ENCODE measurements around the gene PTPRQ.
"Not testable (repeated sequence)": the region's sequence is repeated elsewhere in the genome, so short reads cannot be mapped to it uniquely, and the experiment has no call there.

The PTPRQ gene

DNA sequence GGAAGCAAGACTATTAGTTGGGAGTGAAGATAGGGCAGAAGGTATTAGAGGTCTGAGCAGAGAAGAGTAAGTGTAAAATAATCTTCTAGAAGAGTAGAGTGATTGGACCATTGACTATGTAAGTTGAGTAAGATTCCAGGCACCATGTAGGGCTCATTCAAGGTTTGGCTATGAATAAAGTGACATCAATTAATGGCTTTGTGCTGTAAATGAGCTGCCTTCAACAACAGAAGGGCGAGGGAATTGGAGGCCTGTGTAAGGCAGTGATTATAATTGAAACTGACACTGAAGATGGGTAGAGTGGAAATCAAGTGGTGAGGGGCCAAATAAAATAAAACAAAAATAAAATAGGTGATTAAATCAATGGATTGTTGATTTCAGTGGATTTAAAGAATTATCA lies 26.4 kb downstream of the PTPRQ start:
- DNase-seq = no peak

- no peak for DNase-seq
These were observed 28.2 kb downstream of the PTPRQ start for GRCh38 chr12:80472236-80472635.

GRCh38 chr12:80472911-80473500 lies 29.0 kb downstream of the PTPRQ start:
- DNase-seq = peak; percentile 18

DNA sequence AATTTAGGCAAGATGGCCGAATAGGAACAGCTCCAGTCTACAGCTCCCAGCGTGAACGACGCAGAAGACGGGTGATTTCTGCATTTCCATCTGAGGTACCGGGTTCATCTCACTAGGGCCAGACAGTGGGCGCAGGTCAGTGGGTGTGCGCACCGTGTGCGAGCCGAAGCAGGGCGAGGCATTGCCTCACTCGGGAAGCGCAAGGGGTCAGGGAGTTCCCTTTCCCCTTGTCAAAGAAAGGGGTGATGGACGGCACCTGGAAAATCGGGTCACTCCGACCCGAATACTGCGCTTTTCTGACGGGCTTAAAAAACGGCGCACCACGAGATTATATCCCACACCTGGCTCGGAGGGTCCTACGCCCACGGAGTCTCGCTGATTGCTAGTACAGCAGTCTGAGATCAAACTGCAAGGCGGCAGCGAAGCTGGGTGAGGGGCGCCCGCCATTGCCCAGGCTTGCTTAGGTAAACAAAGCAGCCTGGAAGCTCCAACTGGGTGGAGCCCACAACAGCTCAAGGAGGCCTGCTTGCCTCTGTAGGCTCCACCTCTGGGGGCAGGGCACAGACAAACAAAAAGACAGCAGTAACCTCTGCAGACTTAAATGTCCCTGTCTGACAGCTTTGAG lies 33.6 kb downstream of the PTPRQ start:
- DNase-seq = not testable (repeated sequence)

DNA sequence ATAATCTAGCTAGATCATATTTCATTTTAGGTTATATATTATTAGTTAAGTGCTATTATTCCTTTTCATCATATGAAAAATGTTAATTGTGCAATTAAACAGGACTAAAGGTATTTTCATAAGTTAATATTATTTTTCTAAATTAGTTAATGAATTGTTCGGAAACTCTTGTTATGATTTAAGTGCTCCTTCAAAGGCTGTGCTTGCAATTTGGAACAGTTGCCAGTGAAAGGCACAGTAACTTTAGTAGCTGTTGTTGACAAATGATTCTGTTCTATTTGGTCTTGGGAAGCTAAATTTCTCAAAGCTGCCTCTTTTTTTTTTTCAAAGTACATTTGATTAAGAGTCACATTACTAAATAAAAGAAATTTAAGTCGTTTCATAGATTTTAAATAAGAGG lies 40.7 kb downstream of the PTPRQ start:
- no peak for DNase-seq

GRCh38 chr12:80485222-80485987 lies 41.4 kb downstream of the PTPRQ start:
- no peak for DNase-seq

GRCh38 chr12:80490329-80490728 lies 46.3 kb downstream of the PTPRQ start:
- no peak for DNase-seq

- no peak for DNase-seq
These were observed 47.1 kb downstream of the PTPRQ start for GRCh38 chr12:80491166-80491565.

DNA sequence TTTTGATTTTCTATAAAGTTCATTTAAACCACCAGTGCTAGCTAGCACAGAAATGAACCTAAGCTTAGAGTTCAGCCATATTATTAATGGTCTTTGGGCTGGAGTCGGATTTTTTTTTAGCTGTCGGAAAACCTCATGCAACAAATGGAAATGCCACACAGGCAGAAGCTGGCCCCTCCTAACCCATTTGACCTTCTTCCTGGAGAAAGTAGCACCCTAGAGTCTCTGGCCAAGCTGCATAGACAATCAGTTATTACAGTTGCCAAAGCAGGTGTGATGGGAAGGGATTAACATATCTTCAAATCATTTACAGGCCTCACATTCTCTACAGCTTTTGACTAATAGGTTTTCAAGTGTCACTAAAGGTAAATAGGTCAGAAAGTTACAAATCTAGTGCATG lies 49.4 kb downstream of the PTPRQ start:
- DNase-seq = no peak

DNA sequence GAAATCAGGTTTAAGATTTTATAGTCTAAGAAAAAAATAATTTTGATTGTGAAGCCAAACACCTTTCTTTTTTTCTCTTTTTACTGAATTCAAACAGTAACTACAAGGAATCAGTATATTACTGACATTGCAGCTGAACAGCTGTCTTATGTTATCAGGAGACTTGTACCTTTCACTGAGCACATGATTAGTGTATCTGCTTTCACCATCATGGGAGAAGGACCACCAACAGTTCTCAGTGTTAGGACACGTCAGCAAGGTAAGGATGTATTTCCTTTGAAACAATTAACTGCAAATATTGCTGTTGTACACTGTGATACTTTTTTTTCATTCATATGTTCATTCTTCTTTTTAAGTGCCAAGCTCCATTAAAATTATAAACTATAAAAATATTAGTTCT lies 50.8 kb downstream of the PTPRQ start:
- no peak for DNase-seq

- DNase-seq = no peak
These were observed 54.2 kb downstream of the PTPRQ start for GRCh38 chr12:80498059-80498728.

GRCh38 chr12:80504389-80505163 lies 60.5 kb downstream of the PTPRQ start:
- no peak for DNase-seq

- no peak for DNase-seq
These were observed 65.9 kb downstream of the PTPRQ start for GRCh38 chr12:80509781-80510556.

DNA sequence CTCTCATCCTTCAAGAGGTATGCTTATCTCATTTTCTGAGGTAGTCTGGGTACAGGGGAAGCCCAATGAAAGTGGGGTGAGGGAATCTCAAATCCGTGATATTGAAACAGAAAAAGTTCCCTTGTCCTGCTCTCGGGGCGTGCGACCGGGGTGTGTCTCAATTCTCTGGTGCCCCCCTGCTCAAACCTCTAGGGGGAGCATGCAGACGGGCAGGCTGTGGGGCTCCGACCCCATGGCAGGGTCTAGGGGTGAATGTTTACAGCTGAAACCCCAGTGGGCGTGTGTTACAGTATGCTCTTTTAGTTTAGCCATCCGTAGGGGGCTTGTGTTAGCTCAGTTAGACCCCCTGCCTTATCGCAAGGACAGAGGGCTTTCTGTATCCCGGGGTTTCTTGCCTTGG lies 68.7 kb downstream of the PTPRQ start:
- no peak for DNase-seq

DNA sequence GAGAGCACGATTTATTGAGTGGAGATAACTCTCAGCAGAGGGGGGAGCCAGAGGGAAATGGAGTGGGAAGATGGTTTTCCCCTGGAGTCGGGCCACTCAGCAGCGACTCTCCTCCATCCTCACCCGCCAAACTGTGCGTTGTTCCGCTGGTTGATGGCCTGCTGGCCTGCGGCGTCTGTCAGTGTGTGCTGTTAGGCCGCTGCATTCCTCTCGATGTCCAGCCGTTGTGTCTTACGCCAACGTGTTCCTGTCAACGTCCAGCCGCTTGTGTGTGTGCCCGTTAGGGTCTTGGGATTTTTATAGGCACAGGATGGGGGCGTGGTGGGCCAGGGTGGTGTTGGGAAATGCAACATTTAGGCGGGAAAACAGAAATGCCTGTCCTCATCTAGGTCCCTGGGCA lies 69.2 kb downstream of the PTPRQ start:
- DNase-seq = no peak

DNA sequence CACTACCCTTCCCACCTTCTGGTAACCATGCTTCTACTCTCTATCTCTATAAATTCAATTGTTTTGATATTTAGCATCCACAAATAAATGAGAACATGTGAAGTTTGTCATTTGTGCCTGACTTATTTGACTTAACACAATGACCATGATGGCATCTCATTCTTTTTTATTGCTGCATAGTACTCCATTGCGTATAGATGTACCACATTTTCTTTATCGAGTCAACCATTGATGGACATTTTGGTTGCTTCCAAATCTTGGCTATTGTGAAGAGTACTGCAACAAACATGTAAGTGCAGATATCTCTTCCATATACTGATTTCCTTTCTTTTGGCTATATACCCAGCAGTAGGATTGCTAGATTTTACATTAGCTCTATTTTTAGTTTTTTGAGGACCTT lies 73.6 kb downstream of the PTPRQ start:
- DNase-seq = no peak

- no peak for DNase-seq
These were observed 87.6 kb downstream of the PTPRQ start for GRCh38 chr12:80531646-80532045.

- no peak for DNase-seq
These were observed 95.0 kb downstream of the PTPRQ start for GRCh38 chr12:80539029-80539428.

DNA sequence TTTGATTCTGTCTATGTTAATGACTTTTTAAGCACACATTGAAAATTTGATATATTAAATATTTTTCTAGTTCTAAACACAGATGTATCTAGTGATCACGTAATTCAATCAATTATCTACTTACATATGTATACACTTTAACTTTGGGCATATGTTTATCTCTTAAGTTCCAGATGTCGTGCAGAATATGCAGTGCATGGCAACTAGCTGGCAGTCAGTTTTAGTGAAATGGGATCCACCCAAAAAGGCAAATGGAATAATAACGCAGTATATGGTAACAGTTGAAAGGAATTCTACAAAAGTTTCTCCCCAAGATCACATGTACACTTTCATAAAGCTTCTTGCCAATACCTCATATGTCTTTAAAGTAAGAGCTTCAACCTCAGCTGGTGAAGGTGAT lies 105.3 kb downstream of the PTPRQ start:
- DNase-seq = no peak

DNA sequence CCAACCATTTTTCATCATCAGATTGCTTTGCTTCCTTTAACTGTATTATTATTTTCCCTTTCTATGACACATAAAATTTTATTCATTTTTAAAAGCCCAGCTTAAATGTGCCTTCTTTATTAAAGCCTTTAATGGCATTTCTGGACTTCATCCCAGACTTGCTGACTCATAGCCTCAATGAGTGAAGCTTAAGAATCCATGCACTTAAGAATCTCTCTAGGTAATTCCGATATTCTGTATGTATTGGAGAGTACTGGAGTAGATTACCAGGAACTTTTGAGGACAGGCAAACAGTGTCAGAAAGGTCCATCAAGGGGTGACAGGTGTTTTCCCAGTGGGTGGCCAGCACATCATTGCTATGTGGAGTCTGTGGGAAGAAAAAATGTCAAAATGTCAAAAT lies 107.9 kb downstream of the PTPRQ start:
- no peak for DNase-seq

DNA sequence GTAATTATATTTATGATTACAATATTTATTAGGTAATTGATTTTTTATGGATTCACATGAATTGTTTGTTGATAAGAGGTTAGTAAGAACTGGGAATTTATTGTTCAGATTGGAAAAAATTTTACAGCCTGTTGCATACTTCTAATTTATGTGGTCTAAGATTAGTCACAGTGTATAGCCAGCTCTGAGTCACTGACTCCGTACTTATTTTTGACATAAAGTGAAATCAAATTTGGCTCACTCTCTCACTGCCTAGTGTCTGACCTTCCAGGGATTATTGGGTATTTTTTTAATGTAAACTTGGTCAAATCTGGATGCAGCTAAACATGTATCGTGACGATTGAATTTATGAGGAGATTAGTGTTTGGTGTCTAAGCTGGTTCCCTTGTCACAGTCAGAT lies 109.3 kb downstream of the PTPRQ start:
- DNase-seq = no peak

GRCh38 chr12:80556566-80556965 lies 112.5 kb downstream of the PTPRQ start:
- DNase-seq = no peak

All from activated CD4-positive, alpha-beta T cell treated with anti-CD3 and anti-CD28 coated beads, Interleukin-10, Interleukin-2, amounts not matched to agents 100 ng/mL and 50 ng/mL, durations not matched to agents 16 hours and 8 hours (primary cell).